ENCODE measurements around the gene CTIF.

CTIF gene

GRCh38 chr18:48780913-48781162 is 242.0 kb downstream of the CTIF start:
- no peak for DNase-seq

GRCh38 chr18:48781163-48781987 is 242.5 kb downstream of the CTIF start:
- DNase-seq, result no peak

- DNase-seq, result no peak
Observed at GRCh38 chr18:48781988-48782363, 243.1 kb downstream of the CTIF start.

GRCh38 chr18:48782381-48782861 is 243.6 kb downstream of the CTIF start:
- peak; percentile 60 for DNase-seq

DNA sequence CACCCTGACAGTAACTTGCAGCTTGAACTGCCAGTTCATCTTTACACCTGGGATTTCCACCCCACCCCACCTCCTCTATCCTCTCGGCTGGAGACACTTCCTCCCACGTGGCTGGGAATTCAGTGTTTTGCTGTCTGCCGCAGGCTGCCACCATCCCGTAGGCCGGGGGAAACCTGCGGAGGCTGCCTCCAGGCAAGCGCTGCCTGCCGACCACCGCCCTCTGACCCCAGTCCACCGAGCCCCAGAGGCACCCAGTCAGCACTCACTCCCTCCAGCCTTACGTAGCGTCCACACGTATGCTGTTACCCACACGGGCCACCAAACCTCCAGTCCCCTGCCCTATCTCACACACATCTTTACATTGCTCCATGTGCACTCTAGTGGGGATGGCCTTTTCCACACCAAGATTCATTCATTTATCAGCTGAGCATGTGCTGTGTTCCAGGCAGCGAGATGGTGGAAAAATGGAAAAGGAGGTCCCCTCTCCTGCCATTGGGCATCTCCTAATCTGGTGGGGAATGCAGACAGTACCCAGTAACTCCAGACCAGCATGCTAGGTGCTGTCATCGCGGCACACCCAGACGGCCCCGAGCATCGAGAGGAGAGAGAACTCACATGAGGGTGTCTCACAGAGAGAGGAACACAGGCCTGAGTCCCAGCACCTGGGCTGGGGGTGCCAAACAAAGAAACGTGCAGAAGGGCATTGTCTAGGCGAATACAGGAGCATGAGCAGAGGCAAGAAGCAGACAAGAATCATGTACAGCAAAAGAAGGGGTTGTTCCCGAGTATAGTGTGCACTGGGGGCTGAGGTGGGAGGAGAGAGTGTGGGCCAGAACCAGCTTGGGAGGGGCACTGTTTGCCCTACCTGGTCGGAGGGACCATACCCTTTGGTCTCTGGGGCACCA is 245.0 kb downstream of the CTIF start:
- DNase-seq, result peak; percentile 43

- DNase-seq, result peak; percentile 54
Observed at GRCh38 chr18:48784656-48785055, 245.8 kb downstream of the CTIF start.

DNA sequence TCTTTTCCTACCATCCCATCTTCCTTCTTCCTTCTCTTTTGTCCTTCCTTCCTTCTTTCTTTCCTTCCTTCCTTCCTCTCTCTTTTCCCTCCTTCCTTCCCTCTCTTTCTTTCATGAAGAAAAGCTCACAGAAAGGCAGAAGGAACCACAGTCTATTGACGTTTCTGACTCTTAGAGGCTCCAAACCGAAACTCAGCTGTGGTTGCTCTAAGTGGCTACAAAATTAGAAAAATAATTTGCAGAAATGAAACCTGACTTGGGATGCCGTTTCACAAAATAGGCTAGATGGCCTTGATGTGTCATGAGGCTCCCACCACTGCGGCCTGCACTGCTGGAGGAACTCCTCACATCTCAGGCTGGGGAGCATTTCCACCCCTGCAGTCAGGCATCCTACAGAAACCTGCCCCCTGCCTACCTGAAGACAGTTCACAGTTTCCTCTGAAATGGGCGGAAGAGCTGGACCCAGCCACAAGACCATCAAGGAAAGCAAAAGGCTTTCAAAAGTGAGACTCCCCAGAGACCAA is 246.3 kb downstream of the CTIF start:
- DNase-seq, result peak; percentile 96

GRCh38 chr18:48785736-48786454 is 247.1 kb downstream of the CTIF start:
- DNase-seq, result no peak

GRCh38 chr18:48786455-48787202 is 247.8 kb downstream of the CTIF start:
- no peak for DNase-seq

DNA sequence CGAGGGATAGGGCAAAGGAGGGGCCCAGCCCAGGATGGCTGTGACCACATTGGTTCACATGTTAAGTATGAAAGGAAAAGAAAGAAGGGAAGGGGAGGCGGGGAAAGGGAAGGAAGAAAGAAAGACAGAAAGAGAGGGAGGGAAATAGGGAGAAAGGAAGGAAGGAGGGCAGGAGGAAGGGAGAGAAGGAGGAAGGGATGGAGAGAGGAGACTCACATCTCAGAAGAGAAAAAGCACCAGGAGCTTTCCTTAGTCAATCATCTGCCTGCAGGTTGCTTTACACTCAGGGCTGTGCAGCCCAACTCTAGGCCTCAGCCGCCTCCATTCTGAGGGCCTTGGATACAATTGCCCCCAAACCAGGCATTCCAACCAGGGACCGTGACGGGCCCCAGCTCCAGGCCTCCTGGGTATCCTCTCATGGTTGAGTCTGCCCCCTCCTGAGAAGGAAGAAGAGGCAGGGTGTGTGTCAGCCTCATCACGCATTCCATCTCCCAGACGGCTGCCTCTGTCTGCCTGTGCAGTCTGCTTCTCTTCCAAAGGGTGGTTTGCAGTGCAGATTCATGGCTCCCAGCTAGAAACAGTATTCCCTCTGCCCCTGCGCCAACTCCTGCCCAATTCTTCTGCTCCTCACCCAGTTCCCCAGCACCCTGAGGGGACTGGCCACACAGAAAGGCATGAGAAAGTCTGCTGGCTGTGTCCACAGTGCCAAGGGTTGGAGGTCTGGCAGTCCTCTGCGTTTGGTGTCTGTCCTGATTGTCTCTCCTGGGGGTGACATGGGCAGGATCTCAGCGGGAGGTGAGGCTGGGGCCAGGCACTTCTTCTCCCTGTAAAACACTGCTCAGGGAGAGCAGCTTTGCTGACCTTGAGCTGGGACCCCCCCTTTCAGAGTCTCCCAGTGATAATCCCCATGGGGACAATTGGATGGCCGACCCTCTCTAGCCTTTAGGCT is 248.6 kb downstream of the CTIF start:
- DNase-seq, result no peak

- DNase-seq, result no peak
Observed at GRCh38 chr18:48788373-48788772, 249.5 kb downstream of the CTIF start.

- no peak for DNase-seq
Observed at GRCh38 chr18:48789259-48789812, 250.5 kb downstream of the CTIF start.

- no peak for DNase-seq
Observed at GRCh38 chr18:48790226-48790863, 251.5 kb downstream of the CTIF start.

DNA sequence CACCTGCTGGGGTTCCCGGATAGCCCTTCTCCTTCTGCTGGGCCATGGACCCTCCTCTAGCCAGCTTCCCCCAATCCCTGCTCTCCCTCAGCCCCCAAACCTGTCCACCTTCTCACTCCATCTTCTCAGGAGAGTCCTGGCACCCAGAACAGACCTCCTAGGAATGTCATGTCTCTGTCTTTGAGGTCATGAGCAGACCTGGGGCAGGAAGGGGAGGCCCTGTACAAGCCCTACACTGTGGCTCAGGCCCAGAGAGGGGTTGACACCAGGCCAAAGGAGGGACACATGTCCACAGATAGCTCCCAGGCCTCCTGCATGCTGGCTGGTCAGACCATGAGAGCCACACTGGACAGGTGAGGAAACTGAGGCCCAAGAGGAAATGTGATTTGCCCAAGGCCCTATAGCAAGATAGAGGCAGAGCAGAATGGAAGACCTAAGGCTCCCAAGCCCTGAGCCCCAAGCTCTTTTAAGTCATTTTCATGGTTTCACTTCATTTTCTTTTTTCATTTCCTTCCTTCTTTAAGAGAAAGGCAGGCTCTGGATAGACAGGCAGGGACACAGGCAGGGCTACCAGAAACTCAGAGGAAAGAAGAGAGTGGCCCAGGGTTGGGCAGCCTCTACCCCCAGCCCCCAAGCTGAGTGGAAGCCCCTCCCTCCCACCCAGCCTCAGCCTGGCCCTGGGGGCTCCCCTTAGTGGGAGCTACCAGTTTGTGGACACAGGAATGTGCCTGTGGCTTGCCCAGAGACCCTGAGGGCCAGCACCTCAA is 252.2 kb downstream of the CTIF start:
- DNase-seq, result peak; percentile 15

GRCh38 chr18:48791636-48792105 is 252.8 kb downstream of the CTIF start:
- no peak for DNase-seq

DNA sequence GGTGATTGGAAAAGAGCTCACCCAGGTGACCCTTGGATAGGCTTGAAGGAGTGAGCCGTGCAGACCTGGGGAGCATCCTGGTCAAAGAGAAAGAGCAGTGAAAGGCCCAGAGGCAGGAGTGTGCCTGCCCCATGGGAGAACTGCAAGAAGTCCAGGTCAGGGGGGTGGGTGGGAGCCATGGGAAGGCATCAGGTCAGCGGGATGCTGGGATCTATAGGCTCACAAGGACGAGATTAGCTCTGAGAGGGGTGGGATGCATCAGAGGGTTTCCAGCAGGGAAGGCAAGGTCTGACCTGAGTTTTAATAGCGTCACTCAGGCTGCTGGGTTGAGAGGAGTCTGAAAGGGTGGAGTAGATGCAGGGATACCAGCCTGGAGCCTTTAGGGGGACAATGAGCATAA is 253.3 kb downstream of the CTIF start:
- no peak for DNase-seq

GRCh38 chr18:48792611-48793380 is 254.0 kb downstream of the CTIF start:
- no peak for DNase-seq

DNA sequence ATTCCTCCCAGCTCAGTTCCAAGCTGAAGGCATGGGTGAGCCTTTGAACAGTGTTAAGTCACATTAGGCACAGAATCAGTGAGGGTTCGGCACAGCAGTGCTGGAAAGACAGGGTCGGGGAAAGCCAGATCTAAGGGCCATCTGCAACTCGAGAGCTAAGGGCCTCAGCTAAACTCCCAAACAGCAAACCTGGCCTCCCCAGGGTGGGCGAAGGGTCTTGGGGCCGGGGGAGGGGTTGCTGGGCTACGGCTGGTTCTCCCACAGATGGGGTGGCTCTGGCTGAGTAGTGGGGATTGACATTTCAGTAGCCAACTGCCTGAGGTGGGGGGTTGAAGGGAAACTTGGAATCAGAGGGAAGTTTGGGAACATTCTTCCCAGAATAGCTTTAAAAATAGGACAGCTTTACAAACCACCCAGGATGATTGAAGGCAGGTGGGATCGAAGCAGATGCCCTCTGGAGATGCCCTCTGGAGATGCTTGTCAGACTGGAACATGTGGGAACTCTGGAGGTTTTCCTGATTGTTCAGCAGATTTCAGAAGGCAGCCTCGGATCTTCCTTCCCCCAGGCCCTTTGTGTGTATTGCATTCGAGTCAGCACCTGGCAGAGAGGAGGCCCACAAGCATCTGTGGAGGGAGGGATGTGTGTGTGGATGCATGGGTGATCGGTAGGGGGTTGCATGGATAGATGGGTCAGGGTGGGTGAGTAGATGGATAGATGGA is 255.6 kb downstream of the CTIF start:
- no peak for DNase-seq
